ENCODE results near the gene GALNT10.

Gene GALNT10

GRCh38 chr5:154449786-154450185, 259.3 kb downstream of the GALNT10 start:
- DNase-seq, result no peak

- DNase-seq, result no peak
Observed at GRCh38 chr5:154451957-154452356, 261.4 kb downstream of the GALNT10 start.

- no peak for DNase-seq
Observed at GRCh38 chr5:154455585-154455984, 265.1 kb downstream of the GALNT10 start.

GRCh38 chr5:154456540-154456939, 266.0 kb downstream of the GALNT10 start:
- no peak for DNase-seq

GRCh38 chr5:154459015-154459414, 268.5 kb downstream of the GALNT10 start:
- DNase-seq, result no peak

GRCh38 chr5:154460172-154460571, 269.6 kb downstream of the GALNT10 start:
- DNase-seq, result no peak

GRCh38 chr5:154461531-154461930, 271.0 kb downstream of the GALNT10 start:
- DNase-seq, result no peak

- no peak for DNase-seq
Observed at GRCh38 chr5:154464438-154464837, 273.9 kb downstream of the GALNT10 start.

- DNase-seq, result no peak
Observed at GRCh38 chr5:154465169-154465568, 274.6 kb downstream of the GALNT10 start.

GRCh38 chr5:154466147-154466546, 275.6 kb downstream of the GALNT10 start:
- no peak for DNase-seq

- no peak for DNase-seq
Observed at GRCh38 chr5:154466671-154467070, 276.1 kb downstream of the GALNT10 start.

GRCh38 chr5:154467655-154468354, 277.3 kb downstream of the GALNT10 start:
- peak; percentile 81 for DNase-seq

GRCh38 chr5:154470137-154470536, 279.6 kb downstream of the GALNT10 start:
- no peak for DNase-seq

All from femur (tissue), 1 donor.